GM08714 (cell line): ENCODE results near the gene SDK1.

ENCODE experiments used
- H3K4me3 ChIP-seq: fragments of 200-500 bp; sonication (Bioruptor generic); 2 replicates; pipeline ENCODE4 v1.5.1; 2014; ENCODE audit warnings: mild to moderate bottlenecking, low read length, inconsistent platforms
- ZNF274 ChIP-seq: IDR thresholded peaks from 2 replicates; pipeline ENCODE4 v1.6.1; 2012; ENCODE audit warnings: mild to moderate bottlenecking, low read depth, low read length

Gene SDK1

GRCh38 chr7:3887096-3887690 lies 586.1 kb downstream of the SDK1 start:
- no peak for TF ChIP-seq ZNF274
- no peak overlapping the region for H3K4me3 ChIP-seq

GRCh38 chr7:3888096-3888495 lies 587.0 kb downstream of the SDK1 start:
- no peak for TF ChIP-seq ZNF274
- H3K4me3 ChIP-seq, result no peak overlapping the region

- no peak overlapping the region for H3K4me3 ChIP-seq
- TF ChIP-seq ZNF274, result no peak
Observed at GRCh38 chr7:3892157-3892556, 591.1 kb downstream of the SDK1 start.

- TF ChIP-seq ZNF274, result no peak
- no peak overlapping the region for H3K4me3 ChIP-seq
Observed at GRCh38 chr7:3892686-3893085, 591.6 kb downstream of the SDK1 start.

GRCh38 chr7:3893151-3893788 lies 592.2 kb downstream of the SDK1 start:
- H3K4me3 ChIP-seq, result no peak overlapping the region
- no peak for TF ChIP-seq ZNF274

GRCh38 chr7:3893789-3894153 lies 592.7 kb downstream of the SDK1 start:
- no peak overlapping the region for H3K4me3 ChIP-seq
- no peak for TF ChIP-seq ZNF274

- H3K4me3 ChIP-seq, result no peak overlapping the region
- no peak for TF ChIP-seq ZNF274
Observed at GRCh38 chr7:3895341-3896116, 594.5 kb downstream of the SDK1 start.

- H3K4me3 ChIP-seq, result no peak overlapping the region
- TF ChIP-seq ZNF274, result no peak
Observed at GRCh38 chr7:3896169-3896765, 595.2 kb downstream of the SDK1 start.

GRCh38 chr7:3897430-3898372 lies 596.6 kb downstream of the SDK1 start:
- H3K4me3 ChIP-seq, result no peak overlapping the region
- TF ChIP-seq ZNF274, result no peak

- no peak for TF ChIP-seq ZNF274
- H3K4me3 ChIP-seq, result no peak overlapping the region
Observed at GRCh38 chr7:3899559-3899991, 598.5 kb downstream of the SDK1 start.

- H3K4me3 ChIP-seq, result no peak overlapping the region
- no peak for TF ChIP-seq ZNF274
Observed at GRCh38 chr7:3908153-3908552, 607.1 kb downstream of the SDK1 start.

GRCh38 chr7:3909128-3909527 lies 608.1 kb downstream of the SDK1 start:
- no peak overlapping the region for H3K4me3 ChIP-seq
- no peak for TF ChIP-seq ZNF274

- no peak overlapping the region for H3K4me3 ChIP-seq
- no peak for TF ChIP-seq ZNF274
Observed at GRCh38 chr7:3910054-3910453, 609.0 kb downstream of the SDK1 start.

GRCh38 chr7:3911685-3912084 lies 610.6 kb downstream of the SDK1 start:
- no peak overlapping the region for H3K4me3 ChIP-seq
- TF ChIP-seq ZNF274, result no peak
